ENCODE measurements around the gene CPSF4.

DNA sequence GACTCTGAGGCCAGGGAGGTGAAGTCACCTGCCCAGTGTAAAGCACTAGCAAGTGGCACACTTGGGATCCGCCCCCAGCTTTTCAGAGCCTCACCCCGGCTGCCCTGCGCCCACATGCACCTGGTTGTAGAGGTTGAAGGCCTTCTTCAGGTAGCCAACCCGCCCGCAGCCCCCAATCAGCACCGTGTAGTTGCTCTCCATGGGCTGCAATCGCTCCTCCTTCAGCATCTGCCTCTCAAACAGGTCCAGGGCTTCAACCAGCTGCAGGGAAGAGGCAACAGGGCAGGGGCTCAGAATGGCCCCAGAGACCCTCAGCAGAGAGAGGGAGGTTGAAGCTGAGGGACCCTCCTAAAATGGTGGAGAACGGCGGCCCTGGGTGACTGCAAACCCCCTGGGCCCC is 5.6 kb upstream of the CPSF4 start:
- no peak for TF ChIP-seq POLR2A (IDR thresholded peaks at IDR 0.05)
- TF ChIP-seq, protein P1, sequence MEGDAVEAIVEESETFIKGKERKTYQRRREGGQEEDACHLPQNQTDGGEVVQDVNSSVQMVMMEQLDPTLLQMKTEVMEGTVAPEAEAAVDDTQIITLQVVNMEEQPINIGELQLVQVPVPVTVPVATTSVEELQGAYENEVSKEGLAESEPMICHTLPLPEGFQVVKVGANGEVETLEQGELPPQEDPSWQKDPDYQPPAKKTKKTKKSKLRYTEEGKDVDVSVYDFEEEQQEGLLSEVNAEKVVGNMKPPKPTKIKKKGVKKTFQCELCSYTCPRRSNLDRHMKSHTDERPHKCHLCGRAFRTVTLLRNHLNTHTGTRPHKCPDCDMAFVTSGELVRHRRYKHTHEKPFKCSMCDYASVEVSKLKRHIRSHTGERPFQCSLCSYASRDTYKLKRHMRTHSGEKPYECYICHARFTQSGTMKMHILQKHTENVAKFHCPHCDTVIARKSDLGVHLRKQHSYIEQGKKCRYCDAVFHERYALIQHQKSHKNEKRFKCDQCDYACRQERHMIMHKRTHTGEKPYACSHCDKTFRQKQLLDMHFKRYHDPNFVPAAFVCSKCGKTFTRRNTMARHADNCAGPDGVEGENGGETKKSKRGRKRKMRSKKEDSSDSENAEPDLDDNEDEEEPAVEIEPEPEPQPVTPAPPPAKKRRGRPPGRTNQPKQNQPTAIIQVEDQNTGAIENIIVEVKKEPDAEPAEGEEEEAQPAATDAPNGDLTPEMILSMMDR (IDR thresholded peaks at IDR 0.05) = no peak
